Measurements from ENCODE around the gene RABL3. TPM values are rescaled to one million over a fixed set of nuclear protein-coding genes. Genes with fewer than 3 reads are reported as not detected.
"Not testable (repeated sequence)": the region's sequence is repeated elsewhere in the genome, so short reads cannot be mapped to it uniquely, and the experiment has no call there.

The RABL3 gene
- total RNA-seq, 2 donors from 2014 or later, result 15.2 to 19.4 TPM

- intact Hi-C loops (cut with DNase I), result no loop called here
- no peak for ATAC-seq
- DNase-seq, result no peak
Measured at GRCh38 chr3:120693439-120694171, 48.7 kb downstream of the RABL3 start.

- DNase-seq (no peak), ATAC-seq (no peak)
- intact Hi-C loops (cut with DNase I), result no loop called here
Measured at GRCh38 chr3:120689395-120689794, 52.9 kb downstream of the RABL3 start.

GRCh38 chr3:120688121-120688520 lies 54.2 kb downstream of the RABL3 start:
- intact Hi-C loops (cut with DNase I), result no loop called here
- ATAC-seq (no peak), DNase-seq (no peak)

- intact Hi-C loops (cut with DNase I), result no loop called here
- ATAC-seq (no peak), DNase-seq (no peak)
Measured at GRCh38 chr3:120685411-120685810, 56.9 kb downstream of the RABL3 start.

- DNase-seq, result no peak
- intact Hi-C loops (cut with DNase I), result no loop called here
- ATAC-seq, result no peak
Measured at GRCh38 chr3:120684896-120685295, 57.4 kb downstream of the RABL3 start.

GRCh38 chr3:120683671-120684301 lies 58.5 kb downstream of the RABL3 start:
- DNase-seq (no peak), ATAC-seq (no peak)
- intact Hi-C loops (cut with DNase I), result no loop called here

- ATAC-seq (no peak), DNase-seq (no peak)
- intact Hi-C loops (cut with DNase I), result no loop called here
Measured at GRCh38 chr3:120683213-120683612, 59.1 kb downstream of the RABL3 start.

- ATAC-seq (no peak), DNase-seq (no peak)
- intact Hi-C loops (cut with DNase I), result no loop called here
Measured at GRCh38 chr3:120682095-120682681, 60.1 kb downstream of the RABL3 start, which contains the start of gene HGD. TSS of gene HGD (minus strand) at chr3:120682239. CDS start at chr3:120682111, 128 bp downstream.

GRCh38 chr3:120681506-120682038 lies 60.7 kb downstream of the RABL3 start:
- intact Hi-C loops (cut with DNase I), result no loop called here
- ATAC-seq (no peak), DNase-seq (no peak)

GRCh38 chr3:120681018-120681417 lies 61.3 kb downstream of the RABL3 start:
- intact Hi-C loops (cut with DNase I), result no loop called here
- ATAC-seq (no peak), DNase-seq (no peak)

GRCh38 chr3:120680193-120680894 lies 62.0 kb downstream of the RABL3 start:
- no peak for DNase-seq
- intact Hi-C loops (cut with DNase I), result no loop called here

GRCh38 chr3:120678984-120679383 lies 63.3 kb downstream of the RABL3 start:
- ATAC-seq, result no peak
- intact Hi-C loops (cut with DNase I), result no loop called here
- no peak for DNase-seq

More at GRCh38 chr3:120680193-120680894, 62.0 kb downstream of the RABL3 start:
- ATAC-seq, result no peak

- ATAC-seq, result peak; percentile 81 to 90
- DNase-seq, result peak; percentile 27
- intact Hi-C loops (cut with DNase I), result no loop called here
Measured at GRCh38 chr3:120678331-120678947, 63.9 kb downstream of the RABL3 start.

- intact Hi-C loops (cut with DNase I); ATAC-seq; DNase-seq: not testable (repeated sequence)
Measured at GRCh38 chr3:120677193-120677592, 65.1 kb downstream of the RABL3 start.

- DNase-seq (no peak), ATAC-seq (no peak)
- intact Hi-C loops (cut with DNase I), result no loop called here
Measured at GRCh38 chr3:120673116-120673515, 69.2 kb downstream of the RABL3 start.

GRCh38 chr3:120670576-120670975 lies 71.7 kb downstream of the RABL3 start:
- DNase-seq, result no peak
- no peak for ATAC-seq
- intact Hi-C loops (cut with DNase I), result no loop called here

- ATAC-seq (no peak), DNase-seq (no peak)
- intact Hi-C loops (cut with DNase I), result no loop called here
Measured at GRCh38 chr3:120664926-120665325, 77.4 kb downstream of the RABL3 start.

- intact Hi-C loops (cut with DNase I), result no loop called here
- no peak for ATAC-seq
Measured at GRCh38 chr3:120661945-120662344, 80.4 kb downstream of the RABL3 start.

More at GRCh38 chr3:120661945-120662344, 80.4 kb downstream of the RABL3 start:
- DNase-seq, result no peak

Measured in left cardiac atrium (tissue), 4 donors.